ENCODE results near the gene TTBK2. TPM values are rescaled to one million over a fixed set of nuclear protein-coding genes. Genes with fewer than 3 reads are reported as not detected.

TTBK2 gene
- total RNA-seq, 2 donors from 2014 or later, result 17.9 to 24.8 TPM

GRCh38 chr15:42750306-42750705 lies 170.3 kb downstream of the TTBK2 start:
- 100% methylated on average over 1 to 2 of the region's 2 CpGs for WGBS, 2 experiments (ENCODE audit: insufficient coverage in 1 of 2, insufficient read length in 1 of 2)
- no peaks in the 10 kb centered on the region for H3K27me3 Mint-ChIP-seq (ENCODE audit: insufficient read depth)
- no peak overlapping the region for H3K27ac Mint-ChIP-seq

DNA sequence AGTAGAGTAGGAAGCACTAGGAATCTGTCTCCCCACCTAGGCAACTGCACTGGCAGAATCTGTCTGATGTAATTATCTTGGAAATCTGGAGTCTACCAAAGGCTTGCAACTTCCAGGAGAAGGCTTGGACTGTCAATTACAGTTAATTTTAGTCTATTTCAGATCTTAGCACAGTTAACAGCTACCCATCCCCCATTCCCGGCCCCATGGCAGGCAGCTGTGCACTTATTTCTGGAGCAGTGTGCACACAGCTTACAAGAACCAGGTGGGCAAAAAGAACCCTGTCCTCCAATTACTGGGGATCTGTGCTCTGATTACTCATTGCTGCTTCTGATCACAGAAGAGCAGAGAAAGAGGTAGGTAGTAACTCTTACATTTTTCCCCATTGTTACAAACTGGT lies 171.3 kb downstream of the TTBK2 start:
- TF ChIP-seq CTCF (conservative IDR thresholded peaks at IDR 0.05), result no peak
- H3K27me3 ChIP-seq (ENCODE audit: control insufficient read depth, insufficient read depth, low read length, poor library complexity, severe bottlenecking), result no peaks in the 10 kb centered on the region
- H3K36me3 ChIP-seq (ENCODE audit: control insufficient read depth, insufficient read depth, low read length), result peaks cover 3% of the 10 kb centered on the region
- Mint-ChIP-seq H3K4me1 (no peaks in the 10 kb centered on the region), H3K27me3 (ENCODE audit: insufficient read depth) (no peaks in the 10 kb centered on the region), H3K27ac (no peak overlapping the region), H3K36me3 (ENCODE audit: low read depth) (peaks cover 19% of the 10 kb centered on the region), H3K9me3 (no peaks in the 10 kb centered on the region), H3K4me3 (no peak overlapping the region)
- H3K4me3 ChIP-seq (ENCODE audit: low read length), result no peak overlapping the region
- H3K4me1 ChIP-seq (ENCODE audit: control insufficient read depth, insufficient read depth, low read length), result no peaks in the 10 kb centered on the region
- 78% methylated on average over 1 of the region's 1 CpG; no CpG with 5 or more reads in 1 of the 2 experiments for WGBS, 2 experiments (ENCODE audit: insufficient coverage in 1 of 2, insufficient read length in 1 of 2)
- no peak overlapping the region for H3K9ac ChIP-seq (ENCODE audit: extremely low read depth, low read length, poor library complexity, severe bottlenecking)
- no peak overlapping the region for H3K27ac ChIP-seq (ENCODE audit: low read depth, low read length)
- DNase-seq, result no peak
- H3K9me3 ChIP-seq (ENCODE audit: control insufficient read depth, low read length), result no peaks in the 10 kb centered on the region

More at GRCh38 chr15:42750306-42750705, 170.3 kb downstream of the TTBK2 start:
- H3K4me1 ChIP-seq (ENCODE audit: control insufficient read depth, insufficient read depth, low read length), result no peaks in the 10 kb centered on the region
- no peaks in the 10 kb centered on the region for H3K4me1 Mint-ChIP-seq
- no peaks in the 10 kb centered on the region for H3K27me3 ChIP-seq (ENCODE audit: control insufficient read depth, insufficient read depth, low read length, poor library complexity, severe bottlenecking)
- no peaks in the 10 kb centered on the region for H3K9me3 ChIP-seq (ENCODE audit: control insufficient read depth, low read length)
- H3K27ac ChIP-seq (ENCODE audit: low read depth, low read length), result no peak overlapping the region
- H3K9me3 Mint-ChIP-seq, result no peaks in the 10 kb centered on the region
- no peak for TF ChIP-seq CTCF (conservative IDR thresholded peaks at IDR 0.05)
- peaks cover 19% of the 10 kb centered on the region for H3K36me3 Mint-ChIP-seq (ENCODE audit: low read depth)
- no peak overlapping the region for H3K4me3 Mint-ChIP-seq
- DNase-seq, result no peak
- H3K36me3 ChIP-seq (ENCODE audit: control insufficient read depth, insufficient read depth, low read length), result peaks cover 3% of the 10 kb centered on the region
- no peak overlapping the region for H3K4me3 ChIP-seq (ENCODE audit: low read length)
- no peak overlapping the region for H3K9ac ChIP-seq (ENCODE audit: extremely low read depth, low read length, poor library complexity, severe bottlenecking)

GRCh38 chr15:42744195-42744594 lies 176.4 kb downstream of the TTBK2 start:
- no peak overlapping the region for H3K27ac ChIP-seq (ENCODE audit: low read depth, low read length)
- Mint-ChIP-seq H3K9me3 (no peaks in the 10 kb centered on the region), H3K27ac (no peak overlapping the region), H3K36me3 (ENCODE audit: low read depth) (peaks cover 2% of the 10 kb centered on the region), H3K4me3 (no peak overlapping the region), H3K27me3 (ENCODE audit: insufficient read depth) (no peaks in the 10 kb centered on the region), H3K4me1 (no peaks in the 10 kb centered on the region)
- H3K4me3 ChIP-seq (ENCODE audit: low read length), result no peak overlapping the region
- H3K27me3 ChIP-seq (ENCODE audit: control insufficient read depth, insufficient read depth, low read length, poor library complexity, severe bottlenecking), result no peaks in the 10 kb centered on the region
- no peaks in the 10 kb centered on the region for H3K4me1 ChIP-seq (ENCODE audit: control insufficient read depth, insufficient read depth, low read length)
- no peak for TF ChIP-seq CTCF (conservative IDR thresholded peaks at IDR 0.05)
- no peak for DNase-seq
- H3K36me3 ChIP-seq (ENCODE audit: control insufficient read depth, insufficient read depth, low read length), result no peaks in the 10 kb centered on the region
- H3K9me3 ChIP-seq (ENCODE audit: control insufficient read depth, low read length), result no peaks in the 10 kb centered on the region
- H3K9ac ChIP-seq (ENCODE audit: extremely low read depth, low read length, poor library complexity, severe bottlenecking), result no peak overlapping the region
- WGBS, 2 experiments (ENCODE audit: insufficient coverage in 1 of 2, insufficient read length in 1 of 2), result 89% methylated on average over 1 of the region's 1 CpG; no CpG with 5 or more reads in 1 of the 2 experiments
